Neutrophil (primary cell): ENCODE data around the gene GPD1.
"Not testable (repeated sequence)": the region's sequence is repeated elsewhere in the genome, so short reads cannot be mapped to it uniquely, and the experiment has no call there.

Source experiments
- H3K27ac ChIP-seq: fragments of 200-600 bp; sonication (generic); 2 replicates; pipeline ENCODE4 v1.5.1; 2016; ENCODE audit warnings: mild to moderate bottlenecking, moderate library complexity
- H3K27me3 ChIP-seq: fragments of 200-600 bp; sonication (generic); 2 replicates; pipeline ENCODE4 v1.6.0; 2016; ENCODE audit warnings: mild to moderate bottlenecking
- H3K36me3 ChIP-seq: fragments of 200-600 bp; sonication (generic); 2 replicates; pipeline ENCODE4 v1.5.1; 2017
- H3K4me1 ChIP-seq, 2 experiments: fragments of 200-600 bp in 1 of 2; sonication (generic) in 1 of 2; 1 replicate in 1 of 2; 2 replicates in 1 of 2; pipeline versions ENCODE4 v1.5.1 to v1.6.1; 2013 to 2016; ENCODE audit warnings: low read depth in 1 of 2, low read length in 1 of 2, mild to moderate bottlenecking in 1 of 2, moderate library complexity in 1 of 2; ENCODE audit not compliant: control insufficient read depth in 1 of 2, insufficient read depth in 1 of 2
- H3K4me3 ChIP-seq, 2 experiments: fragments of 200-600 bp in 1 of 2; sonication (generic) in 1 of 2; 1 replicate in 1 of 2; 2 replicates in 1 of 2; pipeline ENCODE4 v1.5.1; 2013 to 2016; ENCODE audit warnings: low read depth in 1 of 2, low read length in 1 of 2, mild to moderate bottlenecking in 1 of 2, moderate library complexity in 1 of 2
- H3K9me3 ChIP-seq: fragments of 200-600 bp; sonication (generic); 2 replicates; pipeline ENCODE4 v1.5.1; 2016
- CTCF ChIP-seq: fragments of 200-600 bp; sonication (generic); IDR thresholded peaks from 2 replicates; pipeline ENCODE4 v1.5.1; 2016; ENCODE audit warnings: antibody characterized with exemption

The GPD1 gene

GRCh38 chr12:50132505-50133135 is 28.8 kb downstream of the GPD1 start:
- Histone ChIP-seq H3K4me1 (no peaks in the 10 kb centered on the region), H3K36me3 (peaks cover 91% of the 10 kb centered on the region), H3K4me3 (no peak overlapping the region), H3K27ac (no peak overlapping the region), H3K9me3 (no peaks in the 10 kb centered on the region), H3K27me3 (no peaks in the 10 kb centered on the region)
- TF ChIP-seq CTCF = no peak

DNA sequence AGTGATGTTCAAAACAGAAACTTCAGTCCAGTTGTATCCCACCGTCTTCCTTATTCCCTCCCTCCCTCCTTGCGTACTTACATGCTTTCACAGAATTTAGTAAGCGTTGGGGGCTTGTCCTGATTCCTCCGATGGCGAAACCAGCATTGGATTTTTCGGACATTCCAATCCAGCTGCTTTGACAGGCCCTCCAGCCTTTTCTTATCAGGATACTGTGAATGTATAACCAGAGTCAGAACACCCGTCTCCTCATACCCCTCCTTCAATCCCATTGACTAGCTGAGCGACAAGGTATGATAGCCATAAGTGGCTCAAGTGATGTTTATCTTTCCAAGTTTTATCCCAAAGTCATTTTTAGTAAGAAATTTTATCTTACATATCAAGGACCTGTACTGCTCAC is 39.2 kb downstream of the GPD1 start:
- Histone ChIP-seq H3K27me3 (no peaks in the 10 kb centered on the region), H3K4me1 (no peaks in the 10 kb centered on the region), H3K36me3 (peaks cover 55% of the 10 kb centered on the region), H3K4me3 (no peak overlapping the region), H3K9me3 (no peaks in the 10 kb centered on the region), H3K27ac (no peak overlapping the region)
- no peak for TF ChIP-seq CTCF

GRCh38 chr12:50145439-50145838 is 41.6 kb downstream of the GPD1 start:
- no peak for TF ChIP-seq CTCF
- Histone ChIP-seq H3K27ac (no peak overlapping the region), H3K27me3 (no peaks in the 10 kb centered on the region), H3K4me3 (no peak overlapping the region), H3K4me1 (no peaks in the 10 kb centered on the region), H3K36me3 (peaks cover 34% of the 10 kb centered on the region), H3K9me3 (no peaks in the 10 kb centered on the region)

DNA sequence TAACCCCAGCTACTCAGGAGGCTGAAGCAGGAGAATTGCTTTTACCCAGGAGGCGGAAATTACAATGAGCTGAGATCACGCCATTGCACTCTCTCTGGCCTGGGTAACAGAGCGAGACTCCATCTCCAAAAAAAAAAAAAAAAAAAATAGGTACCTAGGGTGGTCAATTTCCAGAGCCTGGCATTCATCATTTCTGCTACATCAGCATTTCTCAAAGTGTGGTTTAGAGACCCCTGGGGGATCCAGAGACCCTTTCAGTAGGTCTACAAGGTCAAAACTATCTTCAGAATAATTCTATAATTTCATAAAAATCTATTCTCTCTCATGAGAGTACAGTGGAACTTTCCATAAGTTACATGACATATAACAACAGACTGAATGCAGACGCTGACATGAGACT is 43.5 kb downstream of the GPD1 start:
- Histone ChIP-seq H3K9me3 (no peaks in the 10 kb centered on the region), H3K27me3 (no peaks in the 10 kb centered on the region), H3K36me3 (peaks cover 17% of the 10 kb centered on the region), H3K27ac (no peak overlapping the region), H3K4me1 (no peaks in the 10 kb centered on the region), H3K4me3 (no peak overlapping the region)
- TF ChIP-seq CTCF = no peak

DNA sequence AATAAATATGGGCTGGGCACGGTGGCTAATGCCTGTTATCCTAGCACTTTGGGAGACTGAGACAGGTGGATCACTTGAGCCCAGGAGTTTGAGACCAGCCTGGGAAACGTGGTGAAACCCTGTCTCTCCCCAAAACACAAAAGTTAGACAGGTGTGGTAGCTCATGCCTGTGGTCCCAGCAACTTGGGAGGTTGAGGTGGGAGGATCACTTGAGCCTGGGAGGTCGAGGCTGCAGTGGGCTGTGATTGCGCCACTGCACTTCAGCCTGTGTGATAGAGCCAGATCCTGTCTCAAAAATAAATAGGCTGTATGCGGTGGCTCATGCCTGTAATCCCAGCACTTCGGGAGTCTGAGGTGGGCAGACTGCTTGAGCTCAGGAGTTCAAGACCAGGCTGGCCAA is 44.2 kb downstream of the GPD1 start:
- peaks cover 10% of the 10 kb centered on the region for H3K36me3 ChIP-seq
- H3K4me1 ChIP-seq, H3K4me3 ChIP-seq, H3K9me3 ChIP-seq, H3K27ac ChIP-seq, H3K27me3 ChIP-seq: not testable (repeated sequence)

- Histone ChIP-seq H3K27ac (no peak overlapping the region), H3K4me1 (no peaks in the 10 kb centered on the region), H3K36me3 (peaks cover 5% of the 10 kb centered on the region), H3K4me3 (no peak overlapping the region), H3K27me3 (no peaks in the 10 kb centered on the region), H3K9me3 (no peaks in the 10 kb centered on the region)
- no peak for TF ChIP-seq CTCF
These were observed 45.5 kb downstream of the GPD1 start for GRCh38 chr12:50149311-50149710.
